Left lobe of liver (tissue), 2 donors: ENCODE results near the gene ULK4. TPM values are rescaled to one million over a fixed set of nuclear protein-coding genes. Genes with fewer than 3 reads are reported as not detected.
A peak's percentile ranks its signal among the peaks of the same experiment; 100 is the strongest.
"Not testable (repeated sequence)": the region's sequence is repeated elsewhere in the genome, so short reads cannot be mapped to it uniquely, and the experiment has no call there.

Experiments
- ATAC-seq: fragments of 200-7000 bp; cut with Tn5 transposase; one replicate; pipeline ENCODE4 v1.9.1; 2020; ENCODE audit warnings: mild to moderate bottlenecking, moderate library complexity
- DNase-seq: peaks from one replicate; pipeline ENCODE4 v3.0.0-alpha.2; 2020; ENCODE audit warnings: low spot score
- total RNA-seq: library from RNA; stranded (reverse); gene quantifications from one replicate; pipeline ENCODE4 v1.2.1, GENCODE V29; 2021
- donor health status: DM: no; HTN: no; CAD: no; lungs with moderate emphysema.
- donor health status: DM: no; HTN: yes; CAD: no.

The ULK4 gene
- total RNA-seq, 1 donor from 2014 or later = 2.3 TPM

- ATAC-seq (peak; percentile 43), DNase-seq (no peak)
Observed at GRCh38 chr3:41592753-41593510, 369.0 kb downstream of the ULK4 start.

GRCh38 chr3:41583014-41583413 is 378.9 kb downstream of the ULK4 start:
- no peak for ATAC-seq
- no peak for DNase-seq

- DNase-seq (no peak), ATAC-seq (no peak)
Observed at GRCh38 chr3:41581700-41582099, 380.2 kb downstream of the ULK4 start.

GRCh38 chr3:41580274-41580959 is 381.5 kb downstream of the ULK4 start:
- ATAC-seq (no peak), DNase-seq (no peak)

- DNase-seq (no peak), ATAC-seq (no peak)
Observed at GRCh38 chr3:41579861-41580260, 382.0 kb downstream of the ULK4 start.

- DNase-seq = no peak
- no peak for ATAC-seq
Observed at GRCh38 chr3:41578798-41579197, 383.1 kb downstream of the ULK4 start.

- ATAC-seq (peak; percentile 98), DNase-seq (peak; percentile 83)
Observed at GRCh38 chr3:41575724-41576123, 386.2 kb downstream of the ULK4 start.

GRCh38 chr3:41574900-41575299 is 387.0 kb downstream of the ULK4 start:
- ATAC-seq (no peak), DNase-seq (no peak)

GRCh38 chr3:41573591-41573990 is 388.3 kb downstream of the ULK4 start:
- DNase-seq = no peak

GRCh38 chr3:41572092-41572491 is 389.8 kb downstream of the ULK4 start:
- ATAC-seq (no peak), DNase-seq (no peak)

More at GRCh38 chr3:41573591-41573990, 388.3 kb downstream of the ULK4 start:
- ATAC-seq = no peak

GRCh38 chr3:41569632-41570305 is 392.1 kb downstream of the ULK4 start:
- ATAC-seq = no peak
- DNase-seq = no peak

GRCh38 chr3:41565948-41566514 is 395.9 kb downstream of the ULK4 start:
- DNase-seq (no peak), ATAC-seq (no peak)

- DNase-seq (no peak), ATAC-seq (no peak)
Observed at GRCh38 chr3:41565003-41565402, 396.9 kb downstream of the ULK4 start.

GRCh38 chr3:41556245-41556644 is 405.7 kb downstream of the ULK4 start:
- not testable (repeated sequence) for DNase-seq

GRCh38 chr3:41532976-41533375 is 428.9 kb downstream of the ULK4 start:
- ATAC-seq = peak; percentile 76
- no peak for DNase-seq

More at GRCh38 chr3:41556245-41556644, 405.7 kb downstream of the ULK4 start:
- ATAC-seq = not testable (repeated sequence)

- no peak for DNase-seq
- no peak for ATAC-seq
Observed at GRCh38 chr3:41526995-41527573, 434.8 kb downstream of the ULK4 start.

- ATAC-seq (no peak), DNase-seq (no peak)
Observed at GRCh38 chr3:41525303-41526064, 436.4 kb downstream of the ULK4 start.

GRCh38 chr3:41523897-41524296 is 438.0 kb downstream of the ULK4 start:
- DNase-seq = no peak
- ATAC-seq = no peak

- ATAC-seq (no peak), DNase-seq (no peak)
Observed at GRCh38 chr3:41522612-41523011, 439.3 kb downstream of the ULK4 start.

- no peak for ATAC-seq
- no peak for DNase-seq
Observed at GRCh38 chr3:41521010-41521655, 440.8 kb downstream of the ULK4 start.
